Neutrophil (primary cell): Measurements from ENCODE around the gene BLNK.
"Not testable (repeated sequence)": the region's sequence is repeated elsewhere in the genome, so short reads cannot be mapped to it uniquely, and the experiment has no call there.

Experiments used
- H3K27ac ChIP-seq: fragments of 200-600 bp; sonication (generic); 2 replicates; pipeline ENCODE4 v1.5.1; 2016; ENCODE audit warnings: mild to moderate bottlenecking, moderate library complexity
- H3K27me3 ChIP-seq: fragments of 200-600 bp; sonication (generic); 2 replicates; pipeline ENCODE4 v1.6.0; 2016; ENCODE audit warnings: mild to moderate bottlenecking
- H3K36me3 ChIP-seq: fragments of 200-600 bp; sonication (generic); 2 replicates; pipeline ENCODE4 v1.5.1; 2017
- H3K4me1 ChIP-seq, 2 experiments: fragments of 200-600 bp in 1 of 2; sonication (generic) in 1 of 2; 1 replicate in 1 of 2; 2 replicates in 1 of 2; pipeline versions ENCODE4 v1.5.1 to v1.6.1; 2013 to 2016; ENCODE audit warnings: low read depth in 1 of 2, low read length in 1 of 2, mild to moderate bottlenecking in 1 of 2, moderate library complexity in 1 of 2; ENCODE audit not compliant: control insufficient read depth in 1 of 2, insufficient read depth in 1 of 2
- H3K4me3 ChIP-seq, 2 experiments: fragments of 200-600 bp in 1 of 2; sonication (generic) in 1 of 2; 1 replicate in 1 of 2; 2 replicates in 1 of 2; pipeline ENCODE4 v1.5.1; 2013 to 2016; ENCODE audit warnings: low read depth in 1 of 2, low read length in 1 of 2, mild to moderate bottlenecking in 1 of 2, moderate library complexity in 1 of 2
- H3K9me3 ChIP-seq: fragments of 200-600 bp; sonication (generic); 2 replicates; pipeline ENCODE4 v1.5.1; 2016
- CTCF ChIP-seq: fragments of 200-600 bp; sonication (generic); IDR thresholded peaks from 2 replicates; pipeline ENCODE4 v1.5.1; 2016; ENCODE audit warnings: antibody characterized with exemption

BLNK gene

GRCh38 chr10:96208946-96209345 is 62.4 kb downstream of the BLNK start:
- Histone ChIP-seq H3K4me1 (no peaks in the 10 kb centered on the region), H3K4me3 (no peak overlapping the region), H3K27ac (no peak overlapping the region), H3K36me3 (no peaks in the 10 kb centered on the region), H3K27me3 (no peaks in the 10 kb centered on the region), H3K9me3 (no peaks in the 10 kb centered on the region)
- TF ChIP-seq CTCF, result no peak

DNA sequence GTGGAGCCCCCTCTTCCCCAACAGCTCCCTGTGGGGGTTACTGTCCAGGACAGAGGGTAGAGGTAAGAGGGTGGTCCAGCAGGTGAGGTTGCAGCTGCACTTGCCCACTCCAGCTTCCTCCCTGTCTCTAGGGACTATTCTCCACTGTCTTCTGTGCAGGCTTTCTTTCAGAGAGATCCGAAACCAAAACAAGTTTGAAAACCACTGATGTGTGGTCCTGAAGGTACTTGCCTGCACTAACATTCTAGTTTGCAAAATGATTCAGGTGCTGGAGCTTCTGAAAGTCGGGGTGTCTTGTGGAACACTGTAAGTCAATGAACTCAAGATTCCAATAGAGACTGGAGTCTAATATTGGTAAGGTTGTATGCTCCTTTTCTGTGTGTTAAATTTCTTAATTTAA is 63.1 kb downstream of the BLNK start:
- TF ChIP-seq CTCF, result no peak
- H3K27ac ChIP-seq, result no peak overlapping the region

DNA sequence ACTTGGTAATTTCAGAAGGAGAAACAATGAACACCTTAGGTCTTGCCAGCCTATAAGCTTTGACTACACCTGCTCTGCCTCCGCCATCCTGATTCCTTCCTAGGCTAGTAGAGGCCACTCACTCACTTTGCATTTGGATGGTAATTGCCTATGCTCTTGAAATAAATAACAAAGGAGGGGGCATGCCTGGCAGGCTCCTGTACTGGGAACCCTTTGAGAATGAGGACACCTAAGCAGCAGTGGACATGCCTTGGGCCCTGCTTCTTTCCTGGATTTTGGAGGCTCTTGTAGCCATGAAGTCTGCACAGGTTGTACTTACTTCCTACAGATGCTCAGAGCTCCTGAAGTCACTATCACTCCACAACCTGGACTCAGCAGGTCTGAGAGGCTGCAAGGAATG is 65.8 kb downstream of the BLNK start:
- Histone ChIP-seq H3K27ac (no peak overlapping the region), H3K36me3 (no peaks in the 10 kb centered on the region), H3K4me1 (no peaks in the 10 kb centered on the region), H3K27me3 (no peaks in the 10 kb centered on the region), H3K4me3 (no peak overlapping the region), H3K9me3 (no peaks in the 10 kb centered on the region)
- TF ChIP-seq CTCF, result no peak

More for the DNA sequence above, 63.1 kb downstream of the BLNK start:
- Histone ChIP-seq H3K9me3 (no peaks in the 10 kb centered on the region), H3K4me1 (no peaks in the 10 kb centered on the region), H3K27me3 (no peaks in the 10 kb centered on the region), H3K36me3 (no peaks in the 10 kb centered on the region), H3K4me3 (no peak overlapping the region)

DNA sequence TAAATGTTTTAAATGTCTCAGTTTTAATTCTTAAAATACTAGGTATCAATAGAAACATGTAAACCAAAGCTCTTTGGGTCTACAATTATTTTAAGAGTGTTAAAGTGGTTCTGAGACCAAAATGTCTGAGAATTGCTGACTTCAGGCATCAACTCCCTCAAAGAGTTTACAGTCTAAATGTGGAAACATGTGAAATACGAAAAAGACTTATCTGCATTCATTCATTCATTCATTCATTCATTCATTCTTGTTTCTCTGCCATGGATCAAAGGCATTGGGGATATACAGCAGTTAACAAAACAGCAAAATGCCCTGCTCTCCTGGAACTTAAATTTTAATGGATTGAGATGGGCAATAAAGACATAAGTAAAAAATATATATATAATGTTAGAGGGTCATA is 69.8 kb downstream of the BLNK start:
- no peak for TF ChIP-seq CTCF
- no peaks in the 10 kb centered on the region for H3K36me3 ChIP-seq
- no peak overlapping the region for H3K27ac ChIP-seq
- H3K9me3 ChIP-seq, result no peaks in the 10 kb centered on the region
- no peaks in the 10 kb centered on the region for H3K4me1 ChIP-seq
- H3K27me3 ChIP-seq, result no peaks in the 10 kb centered on the region
- no peak overlapping the region for H3K4me3 ChIP-seq

GRCh38 chr10:96189505-96189904 is 81.9 kb downstream of the BLNK start:
- H3K36me3 ChIP-seq, H3K4me3 ChIP-seq, H3K9me3 ChIP-seq, H3K4me1 ChIP-seq, H3K27me3 ChIP-seq, H3K27ac ChIP-seq: not testable (repeated sequence)

- Histone ChIP-seq H3K4me1 (no peaks in the 10 kb centered on the region), H3K27ac (no peak overlapping the region), H3K36me3 (no peaks in the 10 kb centered on the region), H3K9me3 (no peaks in the 10 kb centered on the region), H3K4me3 (no peak overlapping the region), H3K27me3 (no peaks in the 10 kb centered on the region)
- no peak for TF ChIP-seq CTCF
Measured at GRCh38 chr10:96188916-96189315, 82.5 kb downstream of the BLNK start.
